ENCODE measurements around the gene TNRC18.

GRCh38 chr7:5453566-5454075 is 30.0 kb upstream of the TNRC18 start:
- TF ChIP-seq CTCF (IDR thresholded peaks at IDR 0.05; ENCODE audit: borderline replicate concordance, extremely low read depth, low read length, poor library complexity, severe bottlenecking) (no peak), EZH2 (IDR thresholded peaks at IDR 0.05; ENCODE audit: borderline replicate concordance, low read depth, low read length, severe bottlenecking) (no peak)

All from DND-41 (cell line).